Epithelial cell of proximal tubule (primary cell): Measurements from ENCODE around the gene PROSER2. TPM values are rescaled to one million over a fixed set of nuclear protein-coding genes. Genes with fewer than 3 reads are reported as not detected.
A peak's percentile ranks its signal among the peaks of the same experiment; 100 is the strongest.
"Not testable (repeated sequence)": the region's sequence is repeated elsewhere in the genome, so short reads cannot be mapped to it uniquely, and the experiment has no call there.

ENCODE experiments used
- DNase-seq: peaks from one replicate; pipeline ENCODE4 v3.0.0-alpha.2; 2011; ENCODE audit warnings: low read depth
- H3K4me3 ChIP-seq: 2 replicates; pipeline ENCODE4 v1.5.1; 2011; ENCODE audit warnings: low read depth, mild to moderate bottlenecking, low read length
- CTCF ChIP-seq: conservative IDR thresholded peaks from 2 replicates; pipeline ENCODE4 v1.5.1; 2012; ENCODE audit warnings: low read depth, mild to moderate bottlenecking, low read length
- total RNA-seq: library from RNA; depleted of rRNA; stranded (reverse); fragments of >200 nt; gene quantifications from 2 replicates; pipeline ENCODE4 v1.2.3, GENCODE V29; 2015

Gene PROSER2
- total RNA-seq, 1 donor from 2014 or later = 91.6 TPM

- H3K4me3 ChIP-seq = no peak overlapping the region
- TF ChIP-seq CTCF = no peak
- DNase-seq = no peak
These were observed 61.7 kb downstream of the PROSER2 start for GRCh38 chr10:11884706-11885423.

- H3K4me3 ChIP-seq = no peak overlapping the region
- TF ChIP-seq CTCF = no peak
- no peak for DNase-seq
These were observed 62.4 kb downstream of the PROSER2 start for GRCh38 chr10:11885437-11886137.

- no peak for TF ChIP-seq CTCF
- no peak for DNase-seq
- H3K4me3 ChIP-seq = no peak overlapping the region
These were observed 63.0 kb downstream of the PROSER2 start for GRCh38 chr10:11886138-11886474.

GRCh38 chr10:11886851-11887250 is 63.7 kb downstream of the PROSER2 start:
- peak; percentile 52 for DNase-seq
- no peak for TF ChIP-seq CTCF
- no peak overlapping the region for H3K4me3 ChIP-seq

- no peak for TF ChIP-seq CTCF
- no peak overlapping the region for H3K4me3 ChIP-seq
- no peak for DNase-seq
These were observed 64.4 kb downstream of the PROSER2 start for GRCh38 chr10:11887381-11888227.

GRCh38 chr10:11889263-11889662 is 66.1 kb downstream of the PROSER2 start:
- DNase-seq, H3K4me3 ChIP-seq: not testable (repeated sequence)

- no peak for DNase-seq
- TF ChIP-seq CTCF = no peak
- H3K4me3 ChIP-seq = no peak overlapping the region
These were observed 68.8 kb downstream of the PROSER2 start for GRCh38 chr10:11891776-11892486.
